GM21360 (cell line): ENCODE measurements around the gene MAP4K5.

Source experiments
- ATAC-seq: cut with Tn5 transposase; IDR thresholded peaks from one replicate; pipeline ENCODE4 v1.9.1; 2021; ENCODE audit warnings: mild to moderate bottlenecking, moderate library complexity; ENCODE audit not compliant: unreplicated experiment

The MAP4K5 gene

DNA sequence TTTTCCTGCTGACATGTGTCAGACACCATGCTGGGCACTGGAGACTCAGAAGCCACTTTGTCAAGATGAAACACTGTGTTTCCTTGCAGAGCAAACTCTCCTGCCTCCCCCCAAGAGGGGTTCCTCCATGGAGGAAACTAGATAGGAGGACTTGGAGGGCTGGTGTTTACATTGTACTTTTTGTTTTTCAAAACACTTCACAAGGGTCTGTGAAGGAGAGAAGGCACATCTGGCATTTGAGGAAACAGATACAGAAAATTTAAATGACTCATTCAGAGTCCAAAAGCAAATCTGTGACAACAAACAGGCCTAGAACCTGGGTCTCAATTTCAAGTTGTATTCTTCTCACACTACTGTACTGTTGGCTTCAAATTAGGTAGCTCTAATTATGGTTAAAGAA lies 128.9 kb downstream of the MAP4K5 start:
- no peak for ATAC-seq

DNA sequence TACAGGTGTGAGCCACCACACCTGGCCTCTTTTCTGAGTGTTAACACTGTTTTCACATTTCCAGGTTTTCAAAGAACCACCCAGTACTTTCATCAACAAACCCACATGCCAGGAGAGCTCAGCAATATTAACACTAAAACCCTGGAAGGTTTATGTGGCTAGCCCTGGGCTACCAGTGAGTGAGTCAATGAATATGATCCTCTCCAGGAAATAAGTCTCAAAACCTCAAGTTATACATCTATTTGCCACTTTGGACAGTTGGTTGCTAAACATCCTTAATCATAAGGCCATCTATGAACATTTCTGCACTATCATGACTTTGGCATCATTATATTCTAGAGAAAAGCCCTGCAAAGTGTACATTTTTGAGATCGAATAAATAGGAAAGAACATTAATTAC lies 129.4 kb downstream of the MAP4K5 start:
- ATAC-seq: no peak

DNA sequence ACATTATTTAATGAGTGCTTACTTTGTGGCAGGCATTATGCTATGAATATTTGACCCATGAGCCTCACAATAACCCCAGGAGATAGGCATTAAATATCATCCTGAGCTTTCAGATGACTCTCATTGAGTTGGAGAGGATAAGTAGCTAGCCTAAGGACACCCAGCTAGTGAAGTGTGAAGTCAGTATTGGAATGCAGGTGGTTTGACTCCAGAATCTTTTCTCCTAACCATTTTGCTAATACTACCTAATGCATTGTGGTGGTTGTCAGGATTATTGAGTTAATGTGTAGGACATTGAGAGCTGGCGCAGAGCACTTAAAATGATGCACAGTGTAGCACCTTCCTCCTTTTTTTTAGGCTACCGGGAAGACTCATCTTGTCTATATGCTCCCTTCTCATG lies 131.9 kb downstream of the MAP4K5 start:
- no peak for ATAC-seq

DNA sequence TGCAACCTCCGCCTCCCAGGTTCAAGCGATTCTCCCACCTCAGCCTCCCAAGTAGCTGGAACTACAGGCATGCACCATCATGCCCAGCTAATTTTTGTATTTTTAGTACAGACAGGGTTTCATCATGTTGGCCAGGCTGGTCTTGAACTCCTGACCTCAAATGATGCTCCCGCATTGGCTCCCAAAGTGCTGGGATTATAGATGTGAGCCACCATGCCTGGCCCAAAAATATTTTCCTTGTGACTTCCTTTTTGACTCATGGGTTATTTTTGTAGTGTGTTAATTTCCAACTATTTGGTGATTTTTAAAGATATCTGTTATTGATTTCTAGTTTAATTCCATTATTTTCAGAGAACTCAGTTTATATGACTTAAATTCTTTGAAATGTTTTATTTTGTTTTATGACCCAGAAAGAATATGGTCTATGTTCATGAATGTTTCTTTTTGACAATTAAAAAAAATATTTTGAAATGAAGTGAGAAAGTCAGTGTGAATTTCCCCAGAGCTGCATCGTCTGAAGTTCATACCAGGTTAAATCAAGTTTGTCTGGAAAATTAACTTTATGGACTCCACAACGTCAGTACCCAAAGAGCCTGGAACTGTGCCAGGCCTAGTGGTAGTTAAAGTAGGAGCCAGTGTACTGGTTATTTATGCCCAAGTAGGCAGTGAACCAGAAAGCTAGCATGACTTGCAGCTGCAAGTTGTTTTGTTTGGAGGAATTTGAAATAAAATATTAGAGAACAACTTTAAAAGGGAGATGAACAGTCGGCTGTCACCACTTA lies 132.9 kb downstream of the MAP4K5 start:
- ATAC-seq: no peak

DNA sequence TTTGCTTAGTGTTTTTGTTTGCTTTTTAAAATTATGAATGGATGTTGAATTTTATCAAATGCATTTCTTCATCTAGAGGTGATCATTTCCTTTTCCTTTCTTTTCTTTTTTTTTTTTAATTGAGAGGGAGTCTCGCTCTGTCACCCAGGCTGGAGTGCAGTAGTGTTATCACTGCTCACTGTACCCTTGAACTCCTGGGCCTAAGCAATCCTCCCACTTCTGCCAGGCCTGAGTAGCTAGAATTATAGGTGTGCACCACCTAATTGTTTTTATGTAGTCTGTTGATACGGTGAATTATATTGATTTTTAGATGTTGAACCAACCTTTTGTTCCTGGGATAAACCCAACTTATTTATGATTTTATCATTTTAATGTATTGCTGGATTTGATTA lies 134.2 kb downstream of the MAP4K5 start:
- no peak for ATAC-seq

DNA sequence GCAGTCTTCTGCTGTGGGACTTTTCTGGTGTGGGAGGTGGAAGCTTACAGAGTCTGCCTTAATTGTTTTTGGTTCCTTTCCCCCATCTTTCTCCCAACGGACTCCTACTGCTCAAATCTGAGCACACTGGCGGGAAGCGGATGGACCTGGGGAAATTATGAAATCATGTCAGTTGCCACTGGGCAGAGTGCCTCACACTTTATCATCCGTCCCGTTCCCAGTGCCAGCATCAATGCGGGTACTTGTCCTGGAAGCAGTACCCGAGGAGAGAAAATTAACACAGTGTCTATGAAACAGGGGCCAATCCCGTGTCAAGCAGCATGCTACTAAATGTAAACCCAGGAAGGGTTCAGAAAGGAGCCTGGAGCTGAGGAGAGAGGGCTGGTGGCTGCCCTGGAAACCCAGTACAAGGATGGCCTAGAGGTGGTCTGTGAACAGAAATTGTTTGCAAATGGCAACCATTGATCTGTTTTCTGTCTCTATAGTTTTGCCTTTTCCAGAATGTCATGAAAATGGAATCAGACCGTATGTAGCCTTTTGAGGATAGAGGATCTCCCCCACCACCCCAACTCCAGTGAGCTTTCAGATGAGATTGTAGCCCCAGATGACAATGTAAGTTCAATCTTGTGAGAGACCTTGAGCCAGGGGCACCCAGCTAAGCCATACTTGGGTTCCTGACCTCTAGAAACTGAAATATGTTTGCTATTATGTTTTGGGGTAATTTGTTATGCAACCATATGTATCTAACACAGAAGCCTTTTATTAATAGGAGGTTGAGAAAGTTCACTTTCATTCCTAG lies 134.8 kb downstream of the MAP4K5 start:
- ATAC-seq: no peak

DNA sequence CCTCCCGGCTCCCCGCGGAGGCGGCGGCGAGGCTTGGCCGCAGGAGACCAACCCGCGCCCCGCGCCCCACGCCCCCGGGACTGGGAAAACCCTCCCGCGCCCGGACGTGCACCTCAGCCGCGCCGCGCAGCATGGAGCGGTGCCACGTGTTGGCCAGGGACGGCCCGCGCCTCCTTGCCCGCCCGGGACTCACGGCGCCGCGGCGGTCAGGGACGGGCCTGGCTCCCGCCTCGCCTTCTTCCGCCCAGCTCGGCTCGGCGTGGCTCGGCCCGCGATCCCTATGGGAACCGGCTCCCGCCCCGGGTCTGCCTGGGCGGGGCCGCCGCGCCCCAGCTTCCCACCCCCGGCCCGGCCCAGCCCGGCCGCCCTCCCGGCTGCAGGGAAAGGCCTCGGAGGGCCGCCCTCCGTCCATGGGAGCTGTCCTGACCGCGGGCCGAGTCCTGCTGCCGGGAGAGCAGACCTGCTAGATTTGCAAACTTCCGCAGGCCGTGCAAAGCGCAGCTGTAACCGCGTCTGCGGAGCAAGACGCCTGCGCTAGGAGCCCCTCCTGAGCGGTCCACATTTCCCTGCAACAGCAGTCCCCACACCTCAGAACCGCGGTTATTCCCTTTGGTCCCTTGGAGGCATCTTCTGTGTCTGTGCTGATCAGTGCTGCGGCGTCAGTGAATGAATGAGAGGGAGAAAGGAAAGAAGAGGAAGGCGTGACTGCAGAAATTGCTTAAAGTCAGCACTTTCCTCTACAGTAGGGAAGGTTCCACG lies 135.6 kb downstream of the MAP4K5 start, which contains the start of gene CDKL1:
Gene CDKL1 (minus strand): TSS at position 251 of the 759 bp plus-strand sequence. CDS start 1,013 bp downstream, outside the sequence.
- ATAC-seq: peak; percentile 54

DNA sequence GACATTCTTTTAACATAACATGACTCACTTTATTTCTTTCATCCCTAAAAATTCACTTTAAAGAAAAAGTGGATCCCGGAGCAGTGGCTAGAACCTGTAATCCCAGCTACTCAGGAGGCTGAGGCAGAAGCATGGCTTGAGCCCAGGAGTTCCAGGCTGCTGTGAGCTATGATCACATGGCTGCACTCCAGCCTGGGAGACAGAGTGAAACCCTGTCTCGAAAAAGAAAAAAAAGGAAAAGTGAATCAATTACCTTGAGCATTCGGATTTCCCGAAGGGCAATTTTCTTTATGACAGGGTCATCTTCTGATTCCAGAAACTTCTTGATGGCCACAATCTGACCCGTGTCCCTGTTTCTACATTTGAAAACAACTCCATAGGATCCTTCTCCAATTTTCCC lies 136.9 kb downstream of the MAP4K5 start:
- ATAC-seq: no peak

DNA sequence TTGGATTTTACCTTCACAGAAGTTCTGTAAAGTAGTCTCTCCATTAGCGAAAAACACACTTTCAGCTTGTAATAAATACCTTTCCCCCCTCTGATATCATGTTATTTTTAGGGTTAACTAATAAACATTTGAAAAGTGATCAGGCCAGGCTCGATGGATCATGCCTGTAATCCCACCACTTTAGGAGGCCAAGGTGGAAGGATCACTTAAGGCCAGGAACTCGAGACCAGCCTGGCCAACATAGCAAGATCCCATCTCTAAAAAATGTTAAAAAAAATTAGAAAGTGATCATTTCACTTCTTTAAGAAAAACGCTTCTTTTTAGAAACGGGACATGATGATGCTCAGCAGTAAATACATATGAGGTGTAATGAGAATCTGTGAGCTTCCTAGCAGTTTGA lies 137.7 kb downstream of the MAP4K5 start:
- ATAC-seq: no peak

DNA sequence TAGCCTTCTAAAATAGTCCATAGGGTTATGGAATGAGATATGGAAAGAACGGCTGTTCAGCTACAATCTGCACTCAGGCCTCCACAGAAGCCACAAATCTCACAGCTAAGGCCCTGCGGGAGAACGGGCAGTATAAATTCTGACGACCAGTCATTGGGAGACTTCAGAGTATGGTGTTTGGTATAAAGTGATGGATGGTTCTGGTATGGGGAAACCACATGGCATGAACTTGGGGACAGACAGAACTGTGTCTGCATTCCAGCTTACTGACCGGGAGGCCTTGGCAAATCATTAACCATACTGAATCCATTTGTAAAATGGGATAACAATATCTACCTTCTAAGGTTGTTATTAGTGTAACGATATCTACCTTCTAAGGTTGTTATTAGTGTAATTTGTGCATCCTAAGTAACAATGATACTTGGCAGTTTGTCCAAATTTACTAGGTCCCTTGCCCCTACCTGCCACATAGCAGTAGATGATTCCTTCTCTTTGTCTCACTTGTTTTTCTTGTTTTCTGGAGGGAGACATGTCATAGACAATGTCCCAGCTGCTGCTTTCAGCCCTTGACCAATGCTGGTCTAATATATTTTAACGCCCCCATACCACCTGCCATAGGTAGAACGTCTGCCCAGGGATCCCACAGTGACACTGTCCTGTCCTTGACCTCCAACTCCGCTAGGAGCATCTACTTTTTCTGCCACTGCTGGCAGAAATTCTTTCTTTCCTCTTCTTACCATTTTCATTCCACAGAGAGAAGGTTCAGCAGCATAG lies 142.5 kb downstream of the MAP4K5 start:
- no peak for ATAC-seq

DNA sequence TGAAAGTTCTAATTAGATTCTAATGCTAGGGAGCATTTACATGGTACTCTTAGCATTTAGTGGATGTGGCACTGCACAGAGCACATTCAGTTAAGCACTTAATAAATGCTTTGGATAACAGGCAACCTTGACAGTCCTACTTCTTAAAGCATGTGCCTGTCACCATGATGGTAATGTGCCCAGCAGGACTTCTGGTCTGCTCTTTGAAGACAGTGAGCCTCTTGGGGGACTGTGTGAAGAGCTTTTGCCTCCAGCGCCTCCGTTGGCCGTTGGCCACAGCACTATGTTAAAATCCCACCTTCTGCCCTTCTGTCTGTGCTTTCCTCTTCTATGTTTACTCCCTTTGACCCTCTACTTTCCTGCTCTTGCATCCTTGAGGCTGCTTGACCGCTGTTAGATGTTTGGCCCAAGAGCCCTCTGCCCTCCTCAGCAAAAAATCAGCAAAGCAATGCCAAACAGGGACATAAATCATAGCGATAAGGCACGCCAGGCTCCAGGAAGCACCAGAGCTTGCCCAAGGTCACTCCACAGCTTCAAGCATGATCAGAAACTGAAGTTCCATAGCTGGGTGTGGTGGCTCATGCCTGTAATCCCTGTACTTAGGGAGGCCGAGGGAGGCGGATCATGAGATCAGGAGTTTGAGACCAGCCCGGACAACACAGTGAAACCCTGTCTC lies 144.0 kb downstream of the MAP4K5 start:
- ATAC-seq: no peak

DNA sequence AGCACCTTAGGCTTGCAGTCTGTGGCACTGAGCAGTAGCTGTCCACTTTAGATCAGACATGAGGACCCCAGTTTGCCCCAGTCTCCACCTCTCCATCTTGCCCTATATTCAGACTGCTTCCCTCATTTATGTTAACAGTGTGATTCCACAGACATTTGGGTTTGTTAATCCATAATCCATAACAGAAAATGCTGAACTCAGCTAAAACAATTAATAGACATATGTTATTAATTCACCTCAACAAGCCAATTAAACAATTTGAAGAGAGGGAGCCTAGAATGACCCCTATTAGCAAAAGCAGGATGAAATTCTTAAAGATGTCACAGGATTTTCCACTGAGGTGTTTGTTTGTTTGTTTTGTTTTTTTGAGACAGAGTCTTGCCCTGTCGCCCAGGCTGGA lies 144.8 kb downstream of the MAP4K5 start:
- no peak for ATAC-seq

DNA sequence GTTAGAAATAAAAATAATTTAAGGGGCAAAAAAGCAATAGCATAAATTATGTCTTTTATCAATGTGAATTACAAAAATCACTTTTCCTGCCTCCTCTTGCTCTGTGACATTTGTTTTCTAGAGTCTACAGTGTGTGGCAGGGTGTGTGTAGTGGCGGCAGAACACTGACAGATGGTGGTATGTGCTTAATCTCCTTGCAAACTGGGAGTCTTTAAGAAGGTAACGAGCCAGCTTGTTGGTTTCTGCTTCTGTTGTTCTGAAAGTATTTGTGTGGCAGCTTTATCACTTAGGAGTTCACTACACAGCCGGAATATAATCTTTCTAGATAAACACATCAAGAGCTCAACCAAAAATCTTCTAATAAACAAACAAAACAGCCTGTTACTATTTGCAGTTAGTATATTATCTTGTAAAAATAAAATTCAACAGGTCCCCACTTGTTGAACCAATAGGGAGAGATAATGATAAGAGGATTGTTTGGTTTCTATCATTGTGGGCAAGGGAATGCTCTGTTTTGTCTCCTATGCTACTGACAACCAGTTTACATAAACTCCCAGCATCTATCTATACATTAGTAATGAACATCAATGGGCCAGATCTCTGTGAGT lies 148.6 kb downstream of the MAP4K5 start:
- ATAC-seq: no peak

DNA sequence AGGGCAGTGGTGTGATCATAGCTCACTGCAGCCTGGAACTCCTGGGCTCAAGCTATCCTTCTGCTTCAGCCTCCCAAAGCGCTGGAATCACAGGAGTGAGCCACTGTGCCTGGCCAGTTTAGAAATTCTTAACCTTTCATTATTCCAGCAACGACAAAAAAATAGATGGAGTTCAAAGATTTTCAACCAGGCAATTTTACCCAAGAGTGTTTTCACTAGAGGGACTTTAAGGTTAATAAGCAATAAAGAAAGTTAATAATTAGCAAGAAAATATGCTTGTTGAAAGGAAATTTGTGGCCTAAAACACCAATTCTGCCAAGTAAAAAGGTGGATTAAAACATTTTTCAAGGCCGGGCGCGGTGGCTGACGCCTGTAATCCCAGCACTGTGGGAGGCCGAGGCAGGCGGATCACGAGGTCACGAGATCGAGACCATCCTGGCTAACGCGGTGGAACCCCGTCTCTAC lies 150.5 kb downstream of the MAP4K5 start:
- ATAC-seq: no peak

DNA sequence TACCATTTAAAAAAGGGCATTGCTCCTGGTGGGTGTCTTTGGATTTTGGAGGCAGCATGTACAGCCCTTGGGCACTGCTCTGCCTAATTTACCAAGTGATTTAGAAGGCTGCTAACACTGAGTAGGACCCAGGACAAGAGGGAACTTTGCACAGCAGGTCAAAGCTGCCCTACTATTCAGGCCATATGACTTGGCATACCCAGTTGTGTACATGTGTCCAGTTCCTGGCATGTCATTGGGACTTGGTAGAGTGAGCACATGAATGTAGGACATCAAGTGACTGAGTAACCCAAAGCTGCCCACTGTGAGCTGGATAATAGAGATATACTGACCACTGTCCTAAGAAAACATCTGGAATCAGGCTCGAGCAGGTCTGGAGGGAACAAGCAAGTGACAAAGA lies 151.4 kb downstream of the MAP4K5 start:
- ATAC-seq: no peak

DNA sequence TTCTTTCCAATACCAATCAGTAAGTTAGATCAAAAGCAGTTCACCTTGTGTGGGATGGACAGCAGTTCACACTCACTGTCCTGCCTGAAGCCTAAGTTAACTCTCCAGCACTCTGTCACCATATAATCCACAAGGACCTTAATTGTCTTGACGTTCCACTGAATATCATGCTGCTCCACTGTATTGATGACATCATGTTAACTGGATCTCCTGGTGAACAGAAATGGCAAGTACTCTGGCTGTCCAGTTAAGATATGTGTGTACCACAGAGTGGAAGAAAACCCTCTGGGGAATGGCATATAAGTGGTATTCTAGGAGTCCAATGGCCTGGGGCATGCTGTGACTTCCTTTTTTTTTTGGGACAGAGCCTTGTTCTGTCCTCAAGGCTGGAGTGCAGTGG lies 151.9 kb downstream of the MAP4K5 start:
- ATAC-seq: no peak

DNA sequence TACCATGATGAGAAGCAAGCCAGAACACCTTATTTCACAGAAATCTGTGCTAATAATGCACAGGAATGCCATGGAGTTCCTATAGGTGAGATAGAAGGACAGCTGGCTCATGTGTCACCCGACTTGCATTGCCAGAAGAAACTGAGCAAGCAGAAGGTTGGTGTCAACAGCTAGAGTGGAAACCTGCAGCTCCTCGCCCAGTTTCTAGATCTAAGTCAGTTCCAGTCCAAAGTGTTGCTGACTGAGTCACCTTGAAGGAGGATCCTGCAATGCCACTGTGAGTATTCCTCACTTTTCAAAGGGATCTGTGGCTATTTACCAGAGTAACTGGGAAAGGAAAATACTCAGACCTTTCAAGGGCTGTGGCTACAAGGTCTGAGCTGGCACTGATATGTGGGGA lies 152.8 kb downstream of the MAP4K5 start:
- no peak for ATAC-seq

DNA sequence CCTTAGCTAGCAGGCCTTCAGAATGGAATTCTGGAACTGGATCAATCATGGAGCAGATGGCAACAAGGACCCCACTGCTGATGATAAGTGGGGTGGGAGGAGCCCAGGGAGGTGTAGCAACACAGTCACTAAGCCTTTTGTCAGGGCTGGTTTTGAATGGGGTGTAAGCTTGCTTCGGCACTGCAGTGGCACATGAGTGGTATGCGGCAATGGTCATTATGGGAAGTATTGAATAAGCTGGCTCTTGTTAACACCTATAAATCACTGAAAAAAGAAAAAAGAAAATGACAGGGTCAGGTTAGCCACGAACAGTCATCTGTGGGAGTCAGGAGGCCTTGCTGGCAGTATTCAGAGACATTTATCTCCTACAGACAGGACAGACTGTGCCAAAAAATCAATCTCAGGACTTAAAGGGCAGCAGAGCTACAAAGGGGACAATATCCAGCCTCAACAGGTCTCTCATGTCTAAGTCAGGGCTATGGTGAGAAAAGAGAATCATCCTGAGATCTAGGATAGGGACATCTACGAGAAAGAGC lies 154.8 kb downstream of the MAP4K5 start:
- no peak for ATAC-seq

DNA sequence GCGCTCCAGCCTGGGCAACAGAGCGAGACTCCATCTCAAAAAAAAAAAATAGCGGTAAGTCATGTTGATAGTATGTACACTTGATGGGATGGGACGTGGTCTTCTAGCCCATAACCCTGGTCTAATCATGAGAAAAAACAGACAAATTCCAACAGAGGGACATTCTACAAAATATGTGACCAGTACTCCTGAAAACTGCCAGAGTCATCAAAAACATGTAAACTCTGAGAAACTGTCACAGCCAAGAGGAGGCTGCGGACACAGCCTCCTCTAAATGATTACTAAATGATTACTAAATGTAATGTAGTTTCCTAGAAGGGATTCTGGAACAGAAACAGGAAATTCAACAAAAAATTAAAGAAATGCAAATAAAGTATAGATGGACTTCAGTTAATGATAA lies 156.6 kb downstream of the MAP4K5 start:
- ATAC-seq: no peak
